ENCODE data around the gene ANO9.

- TF ChIP-seq CTCF (conservative IDR thresholded peaks at IDR 0.05 in 1 of 2, IDR thresholded peaks at IDR 0.05 in 1 of 2; ENCODE audit: low read depth in 1 of 2, low read length in 2 of 2) (no peak), EZH2 (IDR thresholded peaks at IDR 0.05; ENCODE audit: low read length, missing control alignments) (no peak)
Measured at GRCh38 chr11:413120-414081, 28.4 kb downstream of the ANO9 start.

Data from fibroblast of lung (primary cell).